ENCODE results near the gene CDK13.
A peak's percentile ranks its signal among the peaks of the same experiment; 100 is the strongest.

Gene CDK13

GRCh38 chr7:40003597-40003996, 53.5 kb downstream of the CDK13 start:
- TF ChIP-seq CTCF (IDR thresholded peaks at IDR 0.05; ENCODE audit: low read depth, low read length, missing control alignments): no peak
- DNase-seq (ENCODE audit: extremely low read depth, low read depth): no peak

GRCh38 chr7:40008223-40008815, 58.3 kb downstream of the CDK13 start:
- H3K4me3 ChIP-seq (replicated peaks; ENCODE audit: low read depth, low read length): no peak overlapping the region
- DNase-seq (ENCODE audit: extremely low read depth, low read depth): peak; percentile 3
- no peak for TF ChIP-seq CTCF (IDR thresholded peaks at IDR 0.05; ENCODE audit: low read depth, low read length, missing control alignments)

More at GRCh38 chr7:40003597-40003996, 53.5 kb downstream of the CDK13 start:
- H3K4me3 ChIP-seq (replicated peaks; ENCODE audit: low read depth, low read length): no peak overlapping the region

GRCh38 chr7:40009301-40009700, 59.2 kb downstream of the CDK13 start:
- no peak overlapping the region for H3K4me3 ChIP-seq (replicated peaks; ENCODE audit: low read depth, low read length)
- TF ChIP-seq CTCF (IDR thresholded peaks at IDR 0.05; ENCODE audit: low read depth, low read length, missing control alignments): no peak
- DNase-seq (ENCODE audit: extremely low read depth, low read depth): no peak

GRCh38 chr7:40014376-40014775, 64.3 kb downstream of the CDK13 start:
- no peak for TF ChIP-seq CTCF (IDR thresholded peaks at IDR 0.05; ENCODE audit: low read depth, low read length, missing control alignments)

GRCh38 chr7:40015790-40016296, 65.8 kb downstream of the CDK13 start:
- no peak overlapping the region for H3K4me3 ChIP-seq (replicated peaks; ENCODE audit: low read depth, low read length)
- TF ChIP-seq CTCF (IDR thresholded peaks at IDR 0.05; ENCODE audit: low read depth, low read length, missing control alignments): no peak
- DNase-seq (ENCODE audit: extremely low read depth, low read depth): peak; percentile 14

More at GRCh38 chr7:40014376-40014775, 64.3 kb downstream of the CDK13 start:
- no peak overlapping the region for H3K4me3 ChIP-seq (replicated peaks; ENCODE audit: low read depth, low read length)
- DNase-seq (ENCODE audit: extremely low read depth, low read depth): no peak

GRCh38 chr7:40019558-40019957, 69.5 kb downstream of the CDK13 start:
- no peak for TF ChIP-seq CTCF (IDR thresholded peaks at IDR 0.05; ENCODE audit: low read depth, low read length, missing control alignments)
- no peak for DNase-seq (ENCODE audit: extremely low read depth, low read depth)
- H3K4me3 ChIP-seq (replicated peaks; ENCODE audit: low read depth, low read length): no peak overlapping the region

- DNase-seq (ENCODE audit: extremely low read depth, low read depth): no peak
- TF ChIP-seq CTCF (IDR thresholded peaks at IDR 0.05; ENCODE audit: low read depth, low read length, missing control alignments): no peak
- no peak overlapping the region for H3K4me3 ChIP-seq (replicated peaks; ENCODE audit: low read depth, low read length)
Measured at GRCh38 chr7:40024048-40024447, 74.0 kb downstream of the CDK13 start.

Data from HFF-Myc (cell line).